Activated CD4-positive, alpha-beta T cell treated with anti-CD3 and anti-CD28 coated beads, Interleukin-2, amount 50 U/mL, for 24 hours (primary cell): Measurements from ENCODE around the gene MAP4.
"Not testable (repeated sequence)": the region's sequence is repeated elsewhere in the genome, so short reads cannot be mapped to it uniquely, and the experiment has no call there.

Source experiments
- DNase-seq, 2 donors: peaks; one replicate each; pipeline ENCODE4 v3.0.0-alpha.2; 2020; ENCODE audit warnings: low read depth in 1 of 2, low spot score in 1 of 2

The MAP4 gene, protein sequence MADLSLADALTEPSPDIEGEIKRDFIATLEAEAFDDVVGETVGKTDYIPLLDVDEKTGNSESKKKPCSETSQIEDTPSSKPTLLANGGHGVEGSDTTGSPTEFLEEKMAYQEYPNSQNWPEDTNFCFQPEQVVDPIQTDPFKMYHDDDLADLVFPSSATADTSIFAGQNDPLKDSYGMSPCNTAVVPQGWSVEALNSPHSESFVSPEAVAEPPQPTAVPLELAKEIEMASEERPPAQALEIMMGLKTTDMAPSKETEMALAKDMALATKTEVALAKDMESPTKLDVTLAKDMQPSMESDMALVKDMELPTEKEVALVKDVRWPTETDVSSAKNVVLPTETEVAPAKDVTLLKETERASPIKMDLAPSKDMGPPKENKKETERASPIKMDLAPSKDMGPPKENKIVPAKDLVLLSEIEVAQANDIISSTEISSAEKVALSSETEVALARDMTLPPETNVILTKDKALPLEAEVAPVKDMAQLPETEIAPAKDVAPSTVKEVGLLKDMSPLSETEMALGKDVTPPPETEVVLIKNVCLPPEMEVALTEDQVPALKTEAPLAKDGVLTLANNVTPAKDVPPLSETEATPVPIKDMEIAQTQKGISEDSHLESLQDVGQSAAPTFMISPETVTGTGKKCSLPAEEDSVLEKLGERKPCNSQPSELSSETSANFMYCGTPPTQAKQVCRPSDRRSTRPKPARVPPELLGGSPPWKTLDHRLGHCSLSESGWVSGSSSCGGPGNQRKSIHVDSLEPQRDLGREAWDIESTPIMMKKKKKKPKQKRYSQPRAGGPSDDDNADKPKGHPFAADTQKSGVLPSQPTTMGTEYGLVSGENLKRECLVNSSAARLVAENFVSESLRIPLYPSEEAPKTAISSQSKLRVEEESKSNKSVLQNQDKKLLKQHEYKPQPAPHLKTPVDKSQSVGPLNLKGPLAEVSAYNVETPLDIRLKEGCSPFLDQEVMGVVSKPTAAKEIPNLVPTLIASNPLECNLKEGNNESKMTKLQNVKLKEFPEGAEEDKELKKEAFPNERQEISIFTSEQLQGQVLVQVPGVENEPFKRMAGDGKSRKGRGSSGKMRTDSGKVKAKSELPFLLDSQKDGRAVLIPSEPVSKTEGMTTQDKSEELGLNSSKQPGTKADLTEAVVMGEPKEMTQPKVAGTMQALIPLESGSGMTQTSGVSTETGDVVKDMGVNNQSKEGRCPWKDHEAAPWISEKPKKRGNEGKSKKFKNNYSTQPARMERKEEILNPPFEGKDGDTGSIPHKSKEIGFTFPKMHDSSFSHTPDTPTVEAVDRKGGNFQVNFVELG (N-terminal part only)

DNA sequence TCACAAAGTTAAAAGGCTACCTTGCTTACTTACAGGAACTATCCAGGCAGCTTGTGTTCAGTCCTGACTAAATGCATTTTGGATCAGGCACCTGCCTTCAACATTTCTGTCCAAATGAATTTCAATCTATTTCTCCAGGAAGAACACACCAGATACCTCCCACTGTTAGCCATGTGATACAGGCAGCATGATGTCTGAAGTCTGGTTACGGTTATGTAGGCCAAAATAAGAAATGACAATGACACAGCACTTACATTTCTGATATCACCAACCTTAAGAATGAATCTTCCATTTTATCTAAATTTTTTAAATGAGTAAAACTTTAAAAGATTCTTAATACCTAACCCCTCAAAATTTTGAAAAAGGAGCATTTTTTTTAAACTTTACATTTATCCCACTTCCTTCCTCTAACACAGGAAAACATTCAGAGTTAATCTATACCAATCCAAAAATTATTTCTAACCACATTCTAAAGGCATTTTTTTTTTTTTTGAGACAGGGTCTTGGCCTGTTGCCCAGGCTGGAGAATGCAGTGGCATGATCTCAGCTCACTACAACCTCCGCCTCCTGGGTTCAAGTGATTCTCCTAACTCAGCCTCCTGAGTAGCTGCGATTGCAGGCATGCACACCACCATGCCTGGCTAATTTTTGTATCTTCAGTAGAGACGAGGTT, at the start of gene MAP4:
TSS of gene MAP4 (minus strand) at position 116 of the 673 bp plus-strand sequence. CDS start 17,556 bp downstream, outside the sequence.
- no peak for DNase-seq

GRCh38 chr3:48065035-48065434, 48.8 kb upstream of the MAP4 start:
- DNase-seq, result no peak

GRCh38 chr3:48064292-48064829, 48.1 kb upstream of the MAP4 start:
- no peak for DNase-seq

GRCh38 chr3:48061586-48061985, 45.4 kb upstream of the MAP4 start:
- DNase-seq, result not testable (repeated sequence)

GRCh38 chr3:48058091-48058490, 41.9 kb upstream of the MAP4 start:
- no peak for DNase-seq

DNA sequence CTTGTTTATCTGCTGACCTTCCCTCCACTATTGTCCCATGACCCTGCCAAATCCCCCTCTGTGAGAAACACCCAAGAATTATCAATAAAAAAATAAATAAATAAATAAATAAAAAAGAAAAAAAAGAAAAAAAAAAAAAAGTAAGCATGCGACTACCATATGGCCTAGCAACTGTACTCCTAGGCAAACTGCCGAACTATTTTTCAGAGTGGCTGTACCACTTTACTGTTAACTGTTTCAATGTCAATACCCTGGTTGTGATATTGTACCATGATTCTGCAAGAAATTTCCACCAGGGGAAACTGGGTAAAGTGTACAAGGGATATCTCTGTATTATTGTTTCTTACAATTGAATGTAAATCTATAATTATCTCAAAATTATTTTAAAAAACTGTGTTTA, 41.3 kb upstream of the MAP4 start:
- no peak for DNase-seq

DNA sequence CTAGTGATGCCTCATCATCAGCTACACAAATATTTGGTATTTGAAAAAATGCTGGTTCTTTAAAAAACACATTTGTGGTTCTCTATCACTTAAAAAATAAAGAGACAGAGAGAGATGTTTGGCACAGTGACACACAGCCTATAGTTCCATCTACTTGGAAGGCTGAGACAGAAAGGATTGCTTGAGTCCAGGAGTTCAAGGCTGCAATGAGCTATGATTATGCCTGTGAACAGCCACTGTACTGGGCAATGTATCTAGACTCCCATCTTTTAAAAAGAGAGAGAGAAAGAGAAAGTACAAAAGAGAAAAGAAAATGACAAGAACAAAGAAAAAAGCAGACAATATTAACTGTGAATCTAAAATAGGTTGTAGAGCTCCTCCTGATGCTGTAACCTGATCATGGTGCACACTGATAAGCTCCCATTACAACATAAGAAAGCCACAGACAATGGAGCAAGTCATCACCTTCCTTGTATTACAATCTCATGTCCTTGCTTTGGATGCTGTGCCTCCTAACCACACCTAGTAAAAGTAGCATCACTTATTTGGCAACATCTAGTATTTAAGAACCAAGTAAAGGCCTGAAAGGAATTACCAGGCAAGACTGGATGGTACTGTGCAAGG, 31.7 kb upstream of the MAP4 start:
- DNase-seq, result no peak

DNA sequence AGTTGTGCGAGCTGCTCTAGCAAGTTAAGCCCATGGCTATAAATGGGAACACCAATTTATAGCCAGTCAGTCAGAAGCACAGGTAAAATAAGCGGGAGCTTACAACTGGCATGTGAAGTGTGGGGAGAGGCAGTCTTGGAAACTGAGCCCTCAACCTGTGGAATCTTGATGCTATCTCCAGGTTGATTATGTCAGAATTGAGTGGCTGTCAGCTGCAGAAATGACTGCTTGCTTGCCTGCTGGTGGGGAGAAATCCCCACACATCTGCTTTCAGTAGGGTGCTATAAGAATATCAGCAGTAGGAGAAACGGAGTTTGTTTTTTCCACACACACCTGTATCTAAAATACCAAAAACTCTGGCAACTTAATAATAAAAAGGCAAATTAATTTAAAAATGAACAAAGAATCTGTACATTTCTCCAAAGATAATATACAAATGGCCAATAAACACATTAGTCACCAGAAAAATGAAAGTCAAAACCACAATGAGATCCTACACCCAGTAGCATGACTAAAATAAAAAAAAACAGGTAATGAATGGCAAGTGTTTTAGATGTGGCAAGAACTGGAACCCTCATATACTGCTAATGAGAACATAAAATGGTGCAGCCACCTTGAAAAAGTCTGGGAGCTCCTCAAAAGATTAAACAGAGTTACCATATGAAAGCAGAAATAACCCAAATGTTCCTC, 26.0 kb upstream of the MAP4 start:
- DNase-seq, result no peak

GRCh38 chr3:48039487-48040190, 23.4 kb upstream of the MAP4 start:
- no peak for DNase-seq

GRCh38 chr3:48038971-48039481, 22.8 kb upstream of the MAP4 start:
- DNase-seq, result no peak

DNA sequence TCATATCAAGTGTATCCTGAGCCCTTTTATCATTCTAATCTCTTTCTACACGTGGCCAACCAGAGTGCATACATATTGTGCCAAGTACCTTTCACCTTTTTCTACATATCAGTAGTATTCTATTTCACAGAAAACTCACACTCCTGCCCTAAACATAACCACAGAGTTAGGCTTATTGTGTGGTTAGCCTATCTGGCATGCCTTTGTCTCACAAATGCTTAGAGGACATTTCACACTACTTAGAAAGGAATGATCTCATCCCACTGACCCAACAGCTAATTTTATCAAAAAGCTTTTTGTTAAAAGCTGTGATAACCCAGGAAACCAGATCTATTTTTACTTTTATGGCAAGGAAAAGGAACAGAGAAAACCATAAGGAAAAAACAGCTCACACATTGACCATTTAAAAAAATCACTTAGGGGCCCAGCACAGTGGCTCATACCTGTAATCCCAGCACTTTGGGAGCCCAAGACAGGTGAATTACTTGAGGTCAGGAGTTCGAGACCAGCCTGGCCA, 17.8 kb upstream of the MAP4 start:
- DNase-seq, result no peak

DNA sequence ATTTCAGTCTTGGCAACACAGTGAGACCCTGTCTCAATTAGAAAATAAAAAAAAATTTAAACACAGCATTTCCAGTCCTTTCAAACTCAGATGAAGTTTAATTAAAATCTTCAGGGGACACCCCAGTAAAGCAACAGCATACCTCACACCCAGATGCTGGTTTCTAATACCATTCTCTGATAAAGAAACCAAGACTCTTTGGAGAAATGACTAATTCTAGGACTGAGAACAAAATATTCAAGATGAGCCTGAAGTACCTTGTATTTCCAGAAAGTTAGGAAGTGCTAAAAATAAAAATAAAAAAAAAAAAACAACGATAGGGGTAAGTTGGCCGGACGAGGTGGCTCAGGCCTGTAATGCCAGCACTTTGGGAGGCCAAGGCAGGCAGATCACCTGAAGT, 14.0 kb upstream of the MAP4 start:
- no peak for DNase-seq

DNA sequence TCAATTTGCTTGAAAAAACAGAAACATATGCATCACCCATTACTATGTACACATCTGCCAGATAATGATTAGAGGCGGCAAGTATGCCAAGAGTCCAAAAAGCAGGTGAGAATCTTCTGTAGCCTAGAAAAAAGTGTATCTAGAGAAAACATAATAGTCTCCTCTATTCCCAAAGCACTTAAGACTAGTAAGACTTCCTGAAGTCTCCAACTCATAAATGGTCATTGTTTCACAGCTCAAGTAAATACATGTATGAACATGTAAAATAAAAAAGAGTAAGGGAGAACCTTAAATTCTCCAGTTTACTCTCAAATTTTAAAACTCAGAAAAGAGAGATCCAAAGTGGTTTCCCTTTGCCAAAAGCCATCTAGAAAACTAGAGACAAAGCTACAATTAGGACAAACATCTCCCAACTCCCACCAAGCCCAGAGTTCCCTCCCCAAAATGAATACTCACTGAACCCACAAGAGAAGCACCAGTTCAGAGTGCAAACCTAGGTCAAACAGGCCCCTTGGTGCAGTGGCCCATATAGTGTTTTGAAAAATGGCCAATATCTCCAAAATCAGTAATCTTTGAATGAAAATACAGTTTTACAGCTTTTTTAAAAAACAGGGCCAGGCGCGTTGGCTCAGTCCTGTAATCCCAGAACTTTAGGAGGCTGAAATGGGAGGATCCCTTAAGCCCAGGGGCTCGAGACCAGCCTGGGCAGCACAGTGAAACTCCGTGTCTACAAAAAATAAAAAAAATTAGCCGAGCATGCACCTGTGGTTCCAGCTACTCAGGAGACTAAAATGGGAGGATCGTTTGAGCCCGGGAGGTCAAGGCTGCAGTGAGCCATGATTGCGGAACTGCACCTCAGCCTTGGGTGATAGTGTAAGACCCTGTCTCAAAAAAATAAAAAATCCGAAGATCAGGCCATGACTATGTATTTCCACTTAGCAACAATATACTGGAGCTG, 11.0 kb upstream of the MAP4 start:
- DNase-seq, result no peak

- DNase-seq, result no peak
Observed at GRCh38 chr3:48026098-48026497, 9.9 kb upstream of the MAP4 start.

DNA sequence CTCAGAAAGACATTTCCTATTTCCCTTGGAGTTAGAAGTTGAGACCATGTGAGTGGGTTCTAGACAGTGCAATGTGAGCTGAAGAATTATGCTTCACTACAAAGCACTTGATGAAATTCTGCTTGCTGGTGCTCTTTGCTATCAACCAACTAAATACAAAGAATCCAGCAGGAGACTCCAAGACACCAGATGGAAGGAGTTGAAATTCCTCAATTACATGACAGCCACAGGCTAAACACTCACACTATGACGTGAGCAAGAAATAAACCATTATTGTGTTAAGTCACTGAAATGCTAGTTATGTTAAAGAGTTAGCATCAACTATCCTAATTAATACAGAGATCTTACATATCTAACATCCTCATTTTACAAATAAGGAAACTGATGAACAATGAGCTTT, 8.2 kb upstream of the MAP4 start:
- DNase-seq, result no peak

GRCh38 chr3:48023377-48023776, 7.2 kb upstream of the MAP4 start:
- DNase-seq, result no peak

DNA sequence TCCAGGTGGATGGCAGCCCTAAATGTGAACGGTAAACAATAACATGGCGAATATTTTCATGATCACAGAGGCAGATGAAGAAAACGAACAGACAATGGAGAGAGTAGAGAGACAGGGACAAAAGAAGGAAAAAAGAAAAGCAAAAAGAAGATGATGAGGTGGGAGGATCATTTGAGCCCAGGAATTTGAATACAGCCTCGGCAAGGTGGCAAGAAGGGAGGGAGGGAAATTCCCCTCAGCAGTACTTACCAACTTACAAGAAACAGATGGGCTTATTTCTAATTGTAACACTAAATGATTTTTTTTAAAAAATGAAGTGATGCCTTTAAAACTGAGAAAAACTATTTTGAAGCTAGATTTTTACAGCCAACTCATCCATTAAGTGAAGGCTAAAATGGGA, 6.0 kb upstream of the MAP4 start:
- DNase-seq, result no peak
